Lower lobe of right lung (tissue), 2 donors: ENCODE measurements around the gene UNK. TPM values are rescaled to one million over a fixed set of nuclear protein-coding genes. Genes with fewer than 3 reads are reported as not detected.
A peak's percentile ranks its signal among the peaks of the same experiment; 100 is the strongest.

Source experiments
- ATAC-seq, 2 donors: fragments of 200-7000 bp; cut with Tn5 transposase; one replicate each; pipeline ENCODE4 v1.9.1; 2020 to 2022; ENCODE audit warnings: mild to moderate bottlenecking in 2 of 2, moderate library complexity in 2 of 2
- DNase-seq: peaks from one replicate; pipeline ENCODE4 v3.0.0-alpha.2; 2020
- H3K27ac ChIP-seq: fragments of 200-600 bp; one replicate; pipeline ENCODE4 v1.8.0; 2022
- H3K27me3 ChIP-seq: fragments of 200-600 bp; one replicate; pipeline ENCODE4 v1.8.0; 2022; ENCODE audit warnings: low read depth
- H3K36me3 ChIP-seq: fragments of 200-600 bp; one replicate; pipeline ENCODE4 v1.8.0; 2022; ENCODE audit warnings: mild to moderate bottlenecking
- H3K4me1 ChIP-seq: fragments of 200-600 bp; one replicate; pipeline ENCODE4 v1.8.0; 2022
- H3K4me3 ChIP-seq: fragments of 200-600 bp; one replicate; pipeline ENCODE4 v1.8.0; 2022; ENCODE audit warnings: mild to moderate bottlenecking
- H3K9me3 ChIP-seq: fragments of 200-600 bp; one replicate; pipeline ENCODE4 v1.8.0; 2022
- CTCF ChIP-seq: fragments of 200-600 bp; IDR thresholded peaks from one replicate; pipeline ENCODE4 v1.8.0; 2022; ENCODE audit warnings: antibody characterized with exemption, mild to moderate bottlenecking
- intact Hi-C: fragments of 100-400 bp; cut with DNase I; formaldehyde crosslinking; loops from one replicate; pipeline ENCODE4 v1.11.0; 2022
- long read RNA-seq: library from polyadenylated mRNA; unstranded; transcript quantifications from one replicate; pipeline ENCODE4 v2.0.0, GENCODE V29; 2021
- total RNA-seq: library from RNA; stranded (reverse); fragmentation: NEBNext Ultra II Directional; extraction: Animal tissue kit (Norgen Biotek cat#: 25700); gene quantifications from one replicate; pipeline ENCODE4 v1.2.1, GENCODE V29; 2021
- donor health status: DM: no; HTN: yes; CAD: no; lungs with severe emphysema.

UNK gene, protein sequence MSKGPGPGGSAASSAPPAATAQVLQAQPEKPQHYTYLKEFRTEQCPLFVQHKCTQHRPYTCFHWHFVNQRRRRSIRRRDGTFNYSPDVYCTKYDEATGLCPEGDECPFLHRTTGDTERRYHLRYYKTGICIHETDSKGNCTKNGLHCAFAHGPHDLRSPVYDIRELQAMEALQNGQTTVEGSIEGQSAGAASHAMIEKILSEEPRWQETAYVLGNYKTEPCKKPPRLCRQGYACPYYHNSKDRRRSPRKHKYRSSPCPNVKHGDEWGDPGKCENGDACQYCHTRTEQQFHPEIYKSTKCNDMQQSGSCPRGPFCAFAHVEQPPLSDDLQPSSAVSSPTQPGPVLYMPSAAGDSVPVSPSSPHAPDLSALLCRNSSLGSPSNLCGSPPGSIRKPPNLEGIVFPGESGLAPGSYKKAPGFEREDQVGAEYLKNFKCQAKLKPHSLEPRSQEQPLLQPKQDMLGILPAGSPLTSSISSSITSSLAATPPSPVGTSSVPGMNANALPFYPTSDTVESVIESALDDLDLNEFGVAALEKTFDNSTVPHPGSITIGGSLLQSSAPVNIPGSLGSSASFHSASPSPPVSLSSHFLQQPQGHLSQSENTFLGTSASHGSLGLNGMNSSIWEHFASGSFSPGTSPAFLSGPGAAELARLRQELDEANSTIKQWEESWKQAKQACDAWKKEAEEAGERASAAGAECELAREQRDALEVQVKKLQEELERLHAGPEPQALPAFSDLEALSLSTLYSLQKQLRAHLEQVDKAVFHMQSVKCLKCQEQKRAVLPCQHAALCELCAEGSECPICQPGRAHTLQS
- 31.1 TPM for total RNA-seq
- long read RNA-seq, transcript UNK-202 (4 exons, 1,312 nt) = major isoform, 11 of 29 reads
- long read RNA-seq, partial matches to known transcripts = 4 of 29 reads
- long read RNA-seq, other reads (novel, unspliced or antisense) = 11 of 29 reads

- no peaks in the 10 kb centered on the region for H3K9me3 ChIP-seq
- H3K27ac ChIP-seq = peak within 1 kb of the TSS; percentile 97
- no peaks in the 10 kb centered on the region for H3K27me3 ChIP-seq
- H3K4me3 ChIP-seq = peak within 1 kb of the TSS; percentile 59
- DNase-seq = peak; percentile 98
- ATAC-seq = peak; percentile 94 to 95
- intact Hi-C loops = no loop called here
- TF ChIP-seq CTCF = no peak
- H3K36me3 ChIP-seq = no peaks in the 10 kb centered on the region
- H3K4me1 ChIP-seq = peaks cover 45% of the 10 kb centered on the region
These were observed at the start of gene UNK for GRCh38 chr17:75784473-75785015. TSS of gene UNK (plus strand) at chr17:75784806. CDS start at chr17:75784881, 75 bp downstream.

- Histone ChIP-seq H3K9me3 (no peaks in the 10 kb centered on the region), H3K27me3 (no peaks in the 10 kb centered on the region), H3K4me1 (no peaks in the 10 kb centered on the region), H3K36me3 (peaks cover 21% of the 10 kb centered on the region), H3K4me3 (no peak overlapping the region), H3K27ac (no peak overlapping the region)
- ATAC-seq (no peak), DNase-seq (no peak)
- intact Hi-C loops = no loop called here
- no peak for TF ChIP-seq CTCF
These were observed 48.3 kb upstream of the UNK start for GRCh38 chr17:75736173-75736835.

DNA sequence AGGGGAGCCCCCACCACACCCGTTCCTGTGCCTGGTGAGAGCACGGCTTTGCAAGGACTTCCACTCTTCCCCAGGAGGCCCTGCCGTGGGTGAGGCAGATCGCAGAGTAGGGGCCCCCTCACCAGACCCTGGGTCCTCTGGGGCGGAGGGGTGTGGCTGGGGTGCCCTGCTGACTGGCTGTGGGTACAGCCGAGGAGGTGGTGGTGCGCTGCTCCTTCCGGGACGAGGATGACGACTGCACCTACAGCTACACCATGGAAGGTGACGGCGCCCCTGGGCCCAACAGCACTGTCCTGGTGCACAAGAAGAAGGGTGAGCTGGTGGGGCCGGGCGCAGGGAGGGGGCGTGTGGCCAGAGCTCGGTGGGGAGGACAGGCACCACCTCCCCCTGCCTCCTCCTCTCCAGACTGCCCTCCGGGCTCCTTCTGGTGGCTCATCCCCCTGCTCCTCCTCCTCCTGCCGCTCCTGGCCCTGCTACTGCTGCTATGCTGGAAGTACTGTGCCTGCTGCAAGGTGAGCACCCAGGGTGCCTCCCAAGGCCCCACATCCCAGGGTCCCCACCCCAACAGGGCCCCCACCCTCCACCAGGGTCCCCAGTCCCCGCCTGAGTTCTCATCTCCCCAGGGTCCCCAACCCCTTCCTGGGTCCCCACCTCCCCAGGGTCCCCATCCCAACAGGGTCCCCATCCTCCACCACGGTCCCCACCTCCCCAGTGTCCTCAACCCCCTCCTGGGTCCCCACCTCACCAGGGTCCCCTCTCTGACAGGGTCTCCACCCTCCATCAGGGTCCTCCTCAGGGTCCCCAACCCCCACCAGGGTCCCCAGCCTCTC, 47.3 kb upstream of the UNK start:
- Histone ChIP-seq H3K27ac (no peak overlapping the region), H3K36me3 (peaks cover 16% of the 10 kb centered on the region), H3K27me3 (no peaks in the 10 kb centered on the region), H3K4me1 (no peaks in the 10 kb centered on the region), H3K9me3 (no peaks in the 10 kb centered on the region), H3K4me3 (no peak overlapping the region)
- no peak for TF ChIP-seq CTCF
- DNase-seq = peak; percentile 44
- no peak for ATAC-seq
- intact Hi-C loops = no loop called here

- no peaks in the 10 kb centered on the region for H3K4me1 ChIP-seq
- H3K4me3 ChIP-seq = no peak overlapping the region
- ATAC-seq (peak; percentile 27 to 65), DNase-seq (peak; percentile 79)
- H3K9me3 ChIP-seq = no peaks in the 10 kb centered on the region
- intact Hi-C loops = no loop called here
- no peaks in the 10 kb centered on the region for H3K27me3 ChIP-seq
- TF ChIP-seq CTCF = no peak
- peaks cover 16% of the 10 kb centered on the region for H3K36me3 ChIP-seq
- no peak overlapping the region for H3K27ac ChIP-seq
These were observed 46.3 kb upstream of the UNK start for GRCh38 chr17:75738218-75738802.
